ENCODE measurements around the gene KCNH6.

GRCh38 chr17:63550817-63551639, 27.9 kb downstream of the KCNH6 start:
- TF ChIP-seq POLR2A (IDR thresholded peaks at IDR 0.05) = no peak
- TF ChIP-seq, protein P1, sequence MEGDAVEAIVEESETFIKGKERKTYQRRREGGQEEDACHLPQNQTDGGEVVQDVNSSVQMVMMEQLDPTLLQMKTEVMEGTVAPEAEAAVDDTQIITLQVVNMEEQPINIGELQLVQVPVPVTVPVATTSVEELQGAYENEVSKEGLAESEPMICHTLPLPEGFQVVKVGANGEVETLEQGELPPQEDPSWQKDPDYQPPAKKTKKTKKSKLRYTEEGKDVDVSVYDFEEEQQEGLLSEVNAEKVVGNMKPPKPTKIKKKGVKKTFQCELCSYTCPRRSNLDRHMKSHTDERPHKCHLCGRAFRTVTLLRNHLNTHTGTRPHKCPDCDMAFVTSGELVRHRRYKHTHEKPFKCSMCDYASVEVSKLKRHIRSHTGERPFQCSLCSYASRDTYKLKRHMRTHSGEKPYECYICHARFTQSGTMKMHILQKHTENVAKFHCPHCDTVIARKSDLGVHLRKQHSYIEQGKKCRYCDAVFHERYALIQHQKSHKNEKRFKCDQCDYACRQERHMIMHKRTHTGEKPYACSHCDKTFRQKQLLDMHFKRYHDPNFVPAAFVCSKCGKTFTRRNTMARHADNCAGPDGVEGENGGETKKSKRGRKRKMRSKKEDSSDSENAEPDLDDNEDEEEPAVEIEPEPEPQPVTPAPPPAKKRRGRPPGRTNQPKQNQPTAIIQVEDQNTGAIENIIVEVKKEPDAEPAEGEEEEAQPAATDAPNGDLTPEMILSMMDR (IDR thresholded peaks at IDR 0.05) = no peak

Data from body of pancreas (tissue), 4 donors.